ENCODE data around the gene PRRC2C. TPM values are rescaled to one million over a fixed set of nuclear protein-coding genes. Genes with fewer than 3 reads are reported as not detected.
A peak's percentile ranks its signal among the peaks of the same experiment; 100 is the strongest.

PRRC2C gene
- total RNA-seq, 1 experiment from 2014 or later, result 199 TPM

DNA sequence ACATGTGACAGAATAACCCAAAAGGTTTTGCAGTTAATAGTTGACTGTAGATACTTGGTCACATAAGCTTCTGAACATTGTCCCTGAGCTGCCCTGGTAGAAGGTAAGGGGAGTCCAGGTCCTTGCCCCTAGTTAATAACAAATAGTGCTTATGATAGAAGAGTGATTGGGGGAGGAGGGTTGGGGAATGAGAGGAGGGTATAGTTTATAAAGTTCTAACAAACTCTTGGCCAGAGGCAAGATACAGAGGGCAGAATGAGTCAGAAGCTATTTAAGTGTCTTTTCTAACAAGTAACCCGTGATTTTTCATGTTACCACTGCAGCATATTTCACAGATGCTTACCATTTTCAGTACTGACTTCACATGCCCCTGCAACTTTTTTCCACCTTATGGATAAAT lies 110.0 kb downstream of the PRRC2C start:
- TF ChIP-seq, protein P1, sequence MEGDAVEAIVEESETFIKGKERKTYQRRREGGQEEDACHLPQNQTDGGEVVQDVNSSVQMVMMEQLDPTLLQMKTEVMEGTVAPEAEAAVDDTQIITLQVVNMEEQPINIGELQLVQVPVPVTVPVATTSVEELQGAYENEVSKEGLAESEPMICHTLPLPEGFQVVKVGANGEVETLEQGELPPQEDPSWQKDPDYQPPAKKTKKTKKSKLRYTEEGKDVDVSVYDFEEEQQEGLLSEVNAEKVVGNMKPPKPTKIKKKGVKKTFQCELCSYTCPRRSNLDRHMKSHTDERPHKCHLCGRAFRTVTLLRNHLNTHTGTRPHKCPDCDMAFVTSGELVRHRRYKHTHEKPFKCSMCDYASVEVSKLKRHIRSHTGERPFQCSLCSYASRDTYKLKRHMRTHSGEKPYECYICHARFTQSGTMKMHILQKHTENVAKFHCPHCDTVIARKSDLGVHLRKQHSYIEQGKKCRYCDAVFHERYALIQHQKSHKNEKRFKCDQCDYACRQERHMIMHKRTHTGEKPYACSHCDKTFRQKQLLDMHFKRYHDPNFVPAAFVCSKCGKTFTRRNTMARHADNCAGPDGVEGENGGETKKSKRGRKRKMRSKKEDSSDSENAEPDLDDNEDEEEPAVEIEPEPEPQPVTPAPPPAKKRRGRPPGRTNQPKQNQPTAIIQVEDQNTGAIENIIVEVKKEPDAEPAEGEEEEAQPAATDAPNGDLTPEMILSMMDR (conservative IDR thresholded peaks at IDR 0.05; ENCODE audit: low read depth, low read length), result no peak
- no peak for TF ChIP-seq EZH2 (IDR thresholded peaks at IDR 0.05; ENCODE audit: low read length, unreplicated experiment)
- TF ChIP-seq EZH2phosphoT487 (IDR thresholded peaks at IDR 0.05; ENCODE audit: borderline replicate concordance, low read length), result no peak
- no peaks in the 10 kb centered on the region for H3K9me3 ChIP-seq (ENCODE audit: low read length)
- ATAC-seq, result peak; percentile 28
- intact Hi-C loops (cut with micrococcal nuclease), result no loop called here
- no peak overlapping the region for H3K9ac ChIP-seq (ENCODE audit: low read length)
- H3K27me3 ChIP-seq (ENCODE audit: low read length), result no peaks in the 10 kb centered on the region
- no peak overlapping the region for H2AFZ ChIP-seq (ENCODE audit: low read length)
- no peak overlapping the region for H3K4me2 ChIP-seq (ENCODE audit: low read length)
- peaks cover 45% of the 10 kb centered on the region for H3K36me3 ChIP-seq (ENCODE audit: low read depth, low read length)
- BruUV-seq (replicated peaks), result no TSS peak
- no peak for DNase-seq
- peaks cover 7% of the 10 kb centered on the region for H3F3A ChIP-seq (ENCODE audit: low read length, unreplicated experiment)
- no peak overlapping the region for H3K4me3 ChIP-seq (ENCODE audit: low read length)
- CTCF ChIA-PET, result no interaction called here
- H4K20me1 ChIP-seq (ENCODE audit: low read length), result no peaks in the 10 kb centered on the region
- no peaks in the 10 kb centered on the region for H3K4me1 ChIP-seq (ENCODE audit: insufficient read depth, low read length)
- POLR2A ChIA-PET (ENCODE audit: unreplicated experiment), result no interaction called here
- no peaks in the 10 kb centered on the region for H3K79me2 ChIP-seq (ENCODE audit: low read length)
- H3K9me2 ChIP-seq (replicated peaks; ENCODE audit: low read length), result no peaks in the 10 kb centered on the region
- no peak overlapping the region for H3K27ac ChIP-seq (ENCODE audit: low read length)

DNA sequence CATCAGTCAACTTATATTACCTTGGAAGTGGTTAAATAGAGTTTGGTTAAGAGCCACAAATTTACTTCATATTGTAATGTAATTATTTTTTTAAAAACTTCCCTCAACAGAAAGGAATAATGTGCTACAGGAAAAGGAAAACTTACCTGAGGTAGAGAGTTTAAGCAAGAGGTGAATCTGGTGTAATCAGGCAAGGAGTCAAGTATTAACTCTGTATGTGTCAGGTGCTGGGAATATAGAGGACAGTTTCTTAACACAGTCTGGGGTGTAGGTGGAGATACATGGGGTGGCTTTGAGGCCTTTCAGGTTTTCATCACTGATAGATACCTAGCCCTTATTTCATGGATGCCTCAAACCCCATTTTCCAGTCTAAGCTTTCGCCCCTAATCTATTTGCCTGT lies 110.8 kb downstream of the PRRC2C start:
- no peak overlapping the region for H3K27ac ChIP-seq (ENCODE audit: low read length)
- H3K27me3 ChIP-seq (ENCODE audit: low read length), result no peaks in the 10 kb centered on the region
- TF ChIP-seq EZH2phosphoT487 (IDR thresholded peaks at IDR 0.05; ENCODE audit: borderline replicate concordance, low read length) (no peak), EZH2 (IDR thresholded peaks at IDR 0.05; ENCODE audit: low read length, unreplicated experiment) (no peak)
- TF ChIP-seq, protein P1 (conservative IDR thresholded peaks at IDR 0.05; ENCODE audit: low read depth, low read length), result no peak
- no peak overlapping the region for H2AFZ ChIP-seq (ENCODE audit: low read length)
- H3K9me2 ChIP-seq (replicated peaks; ENCODE audit: low read length), result no peaks in the 10 kb centered on the region
- peaks cover 7% of the 10 kb centered on the region for H3F3A ChIP-seq (ENCODE audit: low read length, unreplicated experiment)
- CTCF ChIA-PET, result no interaction called here
- no peaks in the 10 kb centered on the region for H3K79me2 ChIP-seq (ENCODE audit: low read length)
- intact Hi-C loops (cut with micrococcal nuclease), result no loop called here
- no peak for ATAC-seq
- H3K4me2 ChIP-seq (ENCODE audit: low read length), result no peak overlapping the region
- no peak overlapping the region for H3K4me3 ChIP-seq (ENCODE audit: low read length)
- POLR2A ChIA-PET (ENCODE audit: unreplicated experiment), result no interaction called here
- no peak for DNase-seq
- no TSS peak for BruUV-seq (replicated peaks)
- H4K20me1 ChIP-seq (ENCODE audit: low read length), result no peaks in the 10 kb centered on the region
- H3K4me1 ChIP-seq (ENCODE audit: insufficient read depth, low read length), result no peaks in the 10 kb centered on the region
- peaks cover 37% of the 10 kb centered on the region for H3K36me3 ChIP-seq (ENCODE audit: low read depth, low read length)
- H3K9ac ChIP-seq (ENCODE audit: low read length), result no peak overlapping the region
- no peaks in the 10 kb centered on the region for H3K9me3 ChIP-seq (ENCODE audit: low read length)

DNA sequence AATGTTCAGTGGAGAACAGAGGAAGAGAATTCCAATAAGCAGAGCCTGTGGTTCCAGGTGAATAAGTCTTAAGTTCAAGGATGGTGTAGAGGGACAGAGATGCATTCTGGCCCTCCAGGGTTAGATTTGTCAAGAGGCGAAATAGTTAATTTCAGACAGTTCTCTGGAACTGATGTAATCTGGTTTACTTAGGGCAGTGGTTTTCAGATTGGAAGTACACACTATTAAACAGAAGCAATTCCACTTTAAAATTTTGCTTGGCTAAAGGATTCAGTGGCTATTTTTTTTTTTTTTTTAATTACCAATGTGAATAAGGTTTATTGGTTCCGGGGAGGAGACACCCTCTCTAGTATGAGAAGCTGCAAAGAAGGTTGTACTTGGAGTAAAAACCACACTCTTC lies 111.4 kb downstream of the PRRC2C start:
- Histone ChIP-seq H4K20me1 (ENCODE audit: low read length) (no peaks in the 10 kb centered on the region), H3F3A (ENCODE audit: low read length, unreplicated experiment) (peaks cover 7% of the 10 kb centered on the region), H3K9me2 (replicated peaks; ENCODE audit: low read length) (no peaks in the 10 kb centered on the region), H3K27me3 (ENCODE audit: low read length) (no peaks in the 10 kb centered on the region), H3K79me2 (ENCODE audit: low read length) (no peaks in the 10 kb centered on the region), H3K36me3 (ENCODE audit: low read depth, low read length) (peaks cover 31% of the 10 kb centered on the region), H3K27ac (ENCODE audit: low read length) (no peak overlapping the region), H3K4me3 (ENCODE audit: low read length) (no peak overlapping the region), H3K9me3 (ENCODE audit: low read length) (no peaks in the 10 kb centered on the region), H2AFZ (ENCODE audit: low read length) (no peak overlapping the region), H3K4me2 (ENCODE audit: low read length) (no peak overlapping the region), H3K9ac (ENCODE audit: low read length) (no peak overlapping the region), H3K4me1 (ENCODE audit: insufficient read depth, low read length) (no peaks in the 10 kb centered on the region)
- intact Hi-C loops (cut with micrococcal nuclease), result no loop called here
- ATAC-seq (no peak), DNase-seq (no peak)
- no TSS peak for BruUV-seq (replicated peaks)
- TF ChIP-seq, protein P1 (conservative IDR thresholded peaks at IDR 0.05; ENCODE audit: low read depth, low read length), result no peak
- TF ChIP-seq EZH2 (IDR thresholded peaks at IDR 0.05; ENCODE audit: low read length, unreplicated experiment), result no peak
- TF ChIP-seq EZH2phosphoT487 (IDR thresholded peaks at IDR 0.05; ENCODE audit: borderline replicate concordance, low read length), result no peak
- CTCF ChIA-PET, result no interaction called here
- POLR2A ChIA-PET (ENCODE audit: unreplicated experiment), result no interaction called here

All from PC-3 (cell line).